WI38 (cell line): ENCODE data around the gene PTGR1.
"Not testable (repeated sequence)": the region's sequence is repeated elsewhere in the genome, so short reads cannot be mapped to it uniquely, and the experiment has no call there.

Experiments used
- H3K4me3 ChIP-seq: 2 replicates; pipeline ENCODE4 v1.5.1; 2011; ENCODE audit warnings: low read depth, mild to moderate bottlenecking, control low read depth, low read length
- CTCF ChIP-seq: IDR thresholded peaks from 2 replicates; pipeline ENCODE4 v1.5.1; 2012; ENCODE audit warnings: low read depth, mild to moderate bottlenecking, control low read depth, low read length

PTGR1 gene

DNA sequence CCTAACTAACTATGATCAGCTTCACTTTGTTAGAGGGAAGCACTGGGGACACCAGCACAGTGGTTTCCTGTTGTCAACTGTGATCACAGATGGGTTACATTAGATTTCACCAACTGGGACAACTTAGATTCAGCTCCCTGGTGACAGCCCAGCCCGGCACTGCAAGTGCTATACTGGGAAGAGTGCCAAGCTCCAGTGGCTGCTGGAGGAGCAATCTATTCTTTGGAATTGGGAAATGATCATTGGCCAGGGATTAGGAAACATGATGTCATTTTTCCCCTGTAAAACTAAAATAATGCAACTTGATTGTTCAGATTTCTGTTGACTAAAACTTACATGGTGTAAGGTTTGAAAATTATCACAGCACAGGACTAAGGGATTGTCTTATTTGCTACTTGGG, 33.2 kb downstream of the PTGR1 start:
- no peak overlapping the region for H3K4me3 ChIP-seq
- no peak for TF ChIP-seq CTCF

GRCh38 chr9:111561165-111561719, 38.2 kb downstream of the PTGR1 start:
- H3K4me3 ChIP-seq: no peak overlapping the region
- no peak for TF ChIP-seq CTCF

- TF ChIP-seq CTCF: no peak
- no peak overlapping the region for H3K4me3 ChIP-seq
These were observed 40.3 kb downstream of the PTGR1 start for GRCh38 chr9:111559000-111559610.

- H3K4me3 ChIP-seq: not testable (repeated sequence)
These were observed 44.0 kb downstream of the PTGR1 start for GRCh38 chr9:111555425-111555824.

- no peak for TF ChIP-seq CTCF
- no peak overlapping the region for H3K4me3 ChIP-seq
These were observed 50.8 kb downstream of the PTGR1 start for GRCh38 chr9:111548623-111549022.

DNA sequence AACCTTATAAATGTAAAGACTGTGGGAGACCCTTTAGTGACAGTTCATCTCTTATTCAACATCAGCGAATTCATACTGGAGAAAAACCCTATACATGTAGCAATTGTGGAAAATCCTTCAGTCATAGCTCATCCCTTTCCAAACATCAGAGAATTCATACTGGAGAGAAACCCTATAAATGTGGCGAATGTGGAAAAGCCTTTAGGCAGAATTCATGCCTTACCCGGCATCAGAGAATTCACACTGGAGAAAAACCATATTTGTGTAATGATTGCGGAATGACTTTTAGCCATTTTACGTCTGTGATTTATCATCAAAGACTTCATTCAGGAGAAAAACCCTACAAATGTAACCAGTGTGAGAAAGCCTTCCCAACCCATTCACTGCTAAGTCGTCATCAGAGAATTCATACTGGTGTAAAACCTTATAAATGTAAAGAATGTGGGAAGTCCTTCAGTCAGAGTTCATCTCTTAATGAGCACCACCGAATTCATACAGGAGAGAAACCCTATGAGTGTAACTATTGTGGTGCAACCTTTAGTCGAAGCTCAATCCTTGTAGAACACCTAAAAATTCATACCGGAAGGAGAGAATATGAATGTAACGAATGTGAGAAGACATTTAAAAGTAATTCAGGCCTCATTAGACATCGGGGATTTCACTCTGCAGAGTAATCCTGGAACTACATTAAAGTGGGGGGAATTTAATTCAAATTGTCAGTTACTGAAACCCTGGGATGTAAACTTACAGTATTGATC, 56.8 kb downstream of the PTGR1 start:
- no peak for TF ChIP-seq CTCF
- H3K4me3 ChIP-seq: no peak overlapping the region

GRCh38 chr9:111533099-111533790, 66.2 kb downstream of the PTGR1 start:
- TF ChIP-seq CTCF: no peak
- no peak overlapping the region for H3K4me3 ChIP-seq
